ENCODE measurements around the gene ELFN2. TPM values are rescaled to one million over a fixed set of nuclear protein-coding genes. Genes with fewer than 3 reads are reported as not detected.

The ELFN2 gene
- total RNA-seq, 4 donors from 2014 or later = under 0.01 to 0.19 (median 0.16) TPM; not detected in 1

DNA sequence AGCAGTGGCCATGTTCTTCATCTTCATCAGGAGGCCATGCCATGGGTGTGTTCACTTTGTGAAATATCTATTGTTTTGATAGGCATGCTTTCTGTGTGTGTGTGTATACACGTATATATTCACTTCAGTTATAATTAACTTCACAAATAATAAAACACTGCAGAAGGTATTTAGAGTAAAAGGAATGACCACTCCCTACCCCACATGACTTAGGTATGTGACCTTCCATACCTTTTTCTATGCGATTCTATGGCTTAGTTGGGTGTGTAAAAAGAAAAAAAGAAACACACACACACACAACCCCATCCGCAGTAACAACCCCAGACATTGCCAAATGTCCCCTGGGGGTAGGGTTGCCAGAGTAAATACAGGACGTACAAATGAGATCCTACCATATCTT, 73.0 kb downstream of the ELFN2 start:
- TF ChIP-seq POLR2AphosphoS5 (IDR thresholded peaks at IDR 0.05) (no peak), EP300 (IDR thresholded peaks at IDR 0.05) (no peak), POLR2A (IDR thresholded peaks at IDR 0.05) (no peak)
- TF ChIP-seq, protein P1, sequence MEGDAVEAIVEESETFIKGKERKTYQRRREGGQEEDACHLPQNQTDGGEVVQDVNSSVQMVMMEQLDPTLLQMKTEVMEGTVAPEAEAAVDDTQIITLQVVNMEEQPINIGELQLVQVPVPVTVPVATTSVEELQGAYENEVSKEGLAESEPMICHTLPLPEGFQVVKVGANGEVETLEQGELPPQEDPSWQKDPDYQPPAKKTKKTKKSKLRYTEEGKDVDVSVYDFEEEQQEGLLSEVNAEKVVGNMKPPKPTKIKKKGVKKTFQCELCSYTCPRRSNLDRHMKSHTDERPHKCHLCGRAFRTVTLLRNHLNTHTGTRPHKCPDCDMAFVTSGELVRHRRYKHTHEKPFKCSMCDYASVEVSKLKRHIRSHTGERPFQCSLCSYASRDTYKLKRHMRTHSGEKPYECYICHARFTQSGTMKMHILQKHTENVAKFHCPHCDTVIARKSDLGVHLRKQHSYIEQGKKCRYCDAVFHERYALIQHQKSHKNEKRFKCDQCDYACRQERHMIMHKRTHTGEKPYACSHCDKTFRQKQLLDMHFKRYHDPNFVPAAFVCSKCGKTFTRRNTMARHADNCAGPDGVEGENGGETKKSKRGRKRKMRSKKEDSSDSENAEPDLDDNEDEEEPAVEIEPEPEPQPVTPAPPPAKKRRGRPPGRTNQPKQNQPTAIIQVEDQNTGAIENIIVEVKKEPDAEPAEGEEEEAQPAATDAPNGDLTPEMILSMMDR (IDR thresholded peaks at IDR 0.05) = no peak
- Histone ChIP-seq H3K9me3 (peaks cover 0 to 7% (median 0%) of the 10 kb centered on the region in 3 donors), H3K27me3 (peaks cover 80% of the 10 kb centered on the region), H3K36me3 (no peaks in the 10 kb centered on the region), H3K4me1 (no peaks in the 10 kb centered on the region), H3K4me3 (no peak overlapping the region), H3K27ac (no peak overlapping the region)
- WGBS, 2 donors (ENCODE audit: low coverage in 1 of 2) = 71 to 73% methylated on average over 4 of the region's 4 CpGs
- ATAC-seq = no peak

- 68 to 76% methylated on average over 8 to 13 of the region's 16 CpGs for WGBS, 2 donors (ENCODE audit: low coverage in 1 of 2)
- TF ChIP-seq EP300 (IDR thresholded peaks at IDR 0.05) (no peak), POLR2A (IDR thresholded peaks at IDR 0.05) (no peak), POLR2AphosphoS5 (IDR thresholded peaks at IDR 0.05) (no peak)
- TF ChIP-seq, protein P1 (IDR thresholded peaks at IDR 0.05) = no peak
- Histone ChIP-seq H3K27me3 (peaks cover 76% of the 10 kb centered on the region), H3K36me3 (no peaks in the 10 kb centered on the region), H3K9me3 (peaks cover 0 to 7% (median 0%) of the 10 kb centered on the region in 3 donors), H3K4me1 (no peaks in the 10 kb centered on the region), H3K27ac (no peak overlapping the region), H3K4me3 (no peak overlapping the region)
- no peak for ATAC-seq
These were observed 73.4 kb downstream of the ELFN2 start for GRCh38 chr22:37353839-37354238.

GRCh38 chr22:37352481-37352880, 74.8 kb downstream of the ELFN2 start:
- Histone ChIP-seq H3K4me1 (no peaks in the 10 kb centered on the region), H3K9me3 (peaks cover 0 to 7% (median 0%) of the 10 kb centered on the region in 3 donors), H3K4me3 (no peak overlapping the region), H3K27ac (no peak overlapping the region), H3K27me3 (peaks cover 62% of the 10 kb centered on the region), H3K36me3 (no peaks in the 10 kb centered on the region)
- 81 to 86% methylated on average over 5 to 7 of the region's 7 CpGs for WGBS, 2 donors (ENCODE audit: low coverage in 1 of 2)
- TF ChIP-seq, protein P1 (IDR thresholded peaks at IDR 0.05) = no peak
- no peak for TF ChIP-seq EP300 (IDR thresholded peaks at IDR 0.05)
- no peak for TF ChIP-seq POLR2AphosphoS5 (IDR thresholded peaks at IDR 0.05)
- no peak for TF ChIP-seq POLR2A (IDR thresholded peaks at IDR 0.05)
- ATAC-seq = no peak

- no peaks in the 10 kb centered on the region for H3K9me3 ChIP-seq
- TF ChIP-seq POLR2AphosphoS5 (IDR thresholded peaks at IDR 0.05) = no peak
- TF ChIP-seq, protein P1 (IDR thresholded peaks at IDR 0.05) = no peak
- no peak for TF ChIP-seq POLR2A (IDR thresholded peaks at IDR 0.05)
- no peak for TF ChIP-seq EP300 (IDR thresholded peaks at IDR 0.05)
- WGBS, 2 donors (ENCODE audit: low coverage in 1 of 2) = 77% methylated on average over 3 of the region's 3 CpGs; no CpG with 5 or more reads in 1 of the 2 donors
- peaks cover 0 to 4% (median 0%) of the 10 kb centered on the region in 3 donors for H3K4me1 ChIP-seq
- no peak overlapping the region for H3K27ac ChIP-seq
- no peak overlapping the region for H3K4me3 ChIP-seq
- peaks cover 50% of the 10 kb centered on the region for H3K27me3 ChIP-seq
- H3K36me3 ChIP-seq = no peaks in the 10 kb centered on the region
- ATAC-seq = no peak
These were observed 76.0 kb downstream of the ELFN2 start for GRCh38 chr22:37351232-37351631.

- Histone ChIP-seq H3K9me3 (no peaks in the 10 kb centered on the region), H3K27me3 (peaks cover 40% of the 10 kb centered on the region), H3K27ac (no peak overlapping the region), H3K36me3 (no peaks in the 10 kb centered on the region), H3K4me1 (peaks cover 0 to 12% (median 5%) of the 10 kb centered on the region in 3 donors), H3K4me3 (no peak overlapping the region)
- WGBS, 2 donors (ENCODE audit: low coverage in 1 of 2) = 80% methylated on average over 1 to 3 of the region's 19 CpGs
- TF ChIP-seq EP300 (IDR thresholded peaks at IDR 0.05) (no peak), POLR2AphosphoS5 (IDR thresholded peaks at IDR 0.05) (no peak), POLR2A (IDR thresholded peaks at IDR 0.05) (no peak)
- TF ChIP-seq, protein P1 (IDR thresholded peaks at IDR 0.05) = no peak
- no peak for ATAC-seq
These were observed 78.0 kb downstream of the ELFN2 start for GRCh38 chr22:37349043-37349814.
